GM18868 (cell line): ENCODE measurements around the gene APOL3.
"Not testable (repeated sequence)": the region's sequence is repeated elsewhere in the genome, so short reads cannot be mapped to it uniquely, and the experiment has no call there.

Experiments used
- ATAC-seq: cut with Tn5 transposase; IDR thresholded peaks from one replicate; pipeline ENCODE4 v1.9.1; 2021; ENCODE audit warnings: mild to moderate bottlenecking, moderate library complexity; ENCODE audit not compliant: unreplicated experiment

APOL3 gene

GRCh38 chr22:36193577-36193976 is 33.0 kb upstream of the APOL3 start:
- ATAC-seq, result no peak

- no peak for ATAC-seq
These were observed 32.6 kb upstream of the APOL3 start for GRCh38 chr22:36193171-36193570.

- ATAC-seq, result no peak
These were observed 32.0 kb upstream of the APOL3 start for GRCh38 chr22:36192542-36192941.

GRCh38 chr22:36191106-36191836 is 30.7 kb upstream of the APOL3 start:
- ATAC-seq, result no peak

GRCh38 chr22:36187862-36188261 is 27.3 kb upstream of the APOL3 start:
- ATAC-seq, result not testable (repeated sequence)

- ATAC-seq, result no peak
These were observed 25.5 kb upstream of the APOL3 start for GRCh38 chr22:36185828-36186624.

- ATAC-seq, result no peak
These were observed 24.0 kb upstream of the APOL3 start for GRCh38 chr22:36184433-36185025.

- no peak for ATAC-seq
These were observed 22.9 kb upstream of the APOL3 start for GRCh38 chr22:36183446-36183845.

GRCh38 chr22:36182857-36183256 is 22.3 kb upstream of the APOL3 start:
- ATAC-seq, result no peak

- ATAC-seq, result no peak
These were observed 21.5 kb upstream of the APOL3 start for GRCh38 chr22:36182056-36182455.

GRCh38 chr22:36180928-36181327 is 20.4 kb upstream of the APOL3 start:
- no peak for ATAC-seq

GRCh38 chr22:36180038-36180880 is 19.7 kb upstream of the APOL3 start:
- no peak for ATAC-seq

GRCh38 chr22:36177160-36177559 is 16.6 kb upstream of the APOL3 start:
- no peak for ATAC-seq

GRCh38 chr22:36175892-36176291 is 15.3 kb upstream of the APOL3 start:
- ATAC-seq, result no peak

GRCh38 chr22:36171941-36172340 is 11.4 kb upstream of the APOL3 start:
- ATAC-seq, result no peak

- no peak for ATAC-seq
These were observed 6.1 kb upstream of the APOL3 start for GRCh38 chr22:36166518-36167220.

GRCh38 chr22:36166086-36166485 is 5.5 kb upstream of the APOL3 start:
- ATAC-seq, result no peak

- ATAC-seq, result no peak
These were observed 4.6 kb upstream of the APOL3 start for GRCh38 chr22:36165141-36165540.

GRCh38 chr22:36164621-36165020 is 4.1 kb upstream of the APOL3 start:
- no peak for ATAC-seq

GRCh38 chr22:36163497-36163896 is 2.9 kb upstream of the APOL3 start:
- no peak for ATAC-seq
